CD1c-positive myeloid dendritic cell (primary cell): ENCODE results near the gene PFDN1.

Source experiments
- DNase-seq: peaks from one replicate; pipeline ENCODE4 v3.0.0-alpha.2; 2016; ENCODE audit errors: extremely low spot score

PFDN1 gene

GRCh38 chr5:140259500-140259899 lies 43.4 kb downstream of the PFDN1 start:
- no peak for DNase-seq

GRCh38 chr5:140258873-140259272 lies 44.0 kb downstream of the PFDN1 start:
- no peak for DNase-seq

- no peak for DNase-seq
These were observed 44.9 kb downstream of the PFDN1 start for GRCh38 chr5:140258016-140258415.

GRCh38 chr5:140256726-140257125 lies 46.2 kb downstream of the PFDN1 start:
- DNase-seq: no peak

- DNase-seq: no peak
These were observed 47.3 kb downstream of the PFDN1 start for GRCh38 chr5:140255460-140256157.

- peak; percentile 79 for DNase-seq
These were observed 48.9 kb downstream of the PFDN1 start for GRCh38 chr5:140253985-140254384.

- DNase-seq: no peak
These were observed 50.3 kb downstream of the PFDN1 start for GRCh38 chr5:140252470-140253126.

- peak; percentile 93 for DNase-seq
These were observed 51.4 kb downstream of the PFDN1 start for GRCh38 chr5:140251527-140251973.

- DNase-seq: no peak
These were observed 52.5 kb downstream of the PFDN1 start for GRCh38 chr5:140250386-140250785.

- DNase-seq: no peak
These were observed 53.4 kb downstream of the PFDN1 start for GRCh38 chr5:140249536-140249935.

GRCh38 chr5:140248414-140248813 lies 54.5 kb downstream of the PFDN1 start:
- no peak for DNase-seq

GRCh38 chr5:140246378-140247122 lies 56.4 kb downstream of the PFDN1 start:
- no peak for DNase-seq

GRCh38 chr5:140245926-140246325 lies 57.0 kb downstream of the PFDN1 start:
- no peak for DNase-seq

GRCh38 chr5:140245341-140245740 lies 57.6 kb downstream of the PFDN1 start:
- peak; percentile 29 for DNase-seq

- DNase-seq: peak; percentile 89
These were observed 58.3 kb downstream of the PFDN1 start for GRCh38 chr5:140244525-140245025.

GRCh38 chr5:140243706-140244250 lies 59.1 kb downstream of the PFDN1 start:
- no peak for DNase-seq

- no peak for DNase-seq
These were observed 59.9 kb downstream of the PFDN1 start for GRCh38 chr5:140242890-140243585.

GRCh38 chr5:140242099-140242498 lies 60.8 kb downstream of the PFDN1 start:
- no peak for DNase-seq

GRCh38 chr5:140240987-140241706 lies 61.8 kb downstream of the PFDN1 start:
- no peak for DNase-seq

- peak; percentile 53 for DNase-seq
These were observed 62.8 kb downstream of the PFDN1 start for GRCh38 chr5:140239939-140240700.
